ENCODE results near the gene QRFP.

QRFP gene

GRCh38 chr9:130882696-130883225 is 13.9 kb downstream of the QRFP start:
- no peak for TF ChIP-seq CTCF (IDR thresholded peaks at IDR 0.05; ENCODE audit: insufficient read depth, low read length, poor library complexity, severe bottlenecking)
- DNase-seq (ENCODE audit: extremely low read depth, insufficient read length), result no peak
- Histone ChIP-seq H3K4me3 (replicated peaks; ENCODE audit: low read depth, low read length) (no peak overlapping the region), H3K36me3 (ENCODE audit: control insufficient read depth, insufficient read depth, low read length) (peaks cover 47% of the 10 kb centered on the region), H3K27me3 (replicated peaks; ENCODE audit: control insufficient read depth, insufficient read depth, low read length) (no peaks in the 10 kb centered on the region)

- no peak for DNase-seq (ENCODE audit: extremely low read depth, insufficient read length)
- Histone ChIP-seq H3K27me3 (replicated peaks; ENCODE audit: control insufficient read depth, insufficient read depth, low read length) (no peaks in the 10 kb centered on the region), H3K4me3 (replicated peaks; ENCODE audit: low read depth, low read length) (no peak overlapping the region), H3K36me3 (ENCODE audit: control insufficient read depth, insufficient read depth, low read length) (peaks cover 41% of the 10 kb centered on the region)
- TF ChIP-seq CTCF (IDR thresholded peaks at IDR 0.05; ENCODE audit: insufficient read depth, low read length, poor library complexity, severe bottlenecking), result no peak
These were observed 15.1 kb downstream of the QRFP start for GRCh38 chr9:130881516-130881915.

GRCh38 chr9:130880599-130881220 is 15.9 kb downstream of the QRFP start:
- Histone ChIP-seq H3K4me3 (replicated peaks; ENCODE audit: low read depth, low read length) (no peak overlapping the region), H3K27me3 (replicated peaks; ENCODE audit: control insufficient read depth, insufficient read depth, low read length) (no peaks in the 10 kb centered on the region), H3K36me3 (ENCODE audit: control insufficient read depth, insufficient read depth, low read length) (peaks cover 36% of the 10 kb centered on the region)
- no peak for TF ChIP-seq CTCF (IDR thresholded peaks at IDR 0.05; ENCODE audit: insufficient read depth, low read length, poor library complexity, severe bottlenecking)
- no peak for DNase-seq (ENCODE audit: extremely low read depth, insufficient read length)

- Histone ChIP-seq H3K4me3 (replicated peaks; ENCODE audit: low read depth, low read length) (no peak overlapping the region), H3K36me3 (ENCODE audit: control insufficient read depth, insufficient read depth, low read length) (peaks cover 31% of the 10 kb centered on the region), H3K27me3 (replicated peaks; ENCODE audit: control insufficient read depth, insufficient read depth, low read length) (no peaks in the 10 kb centered on the region)
- no peak for DNase-seq (ENCODE audit: extremely low read depth, insufficient read length)
- TF ChIP-seq CTCF (IDR thresholded peaks at IDR 0.05; ENCODE audit: insufficient read depth, low read length, poor library complexity, severe bottlenecking), result no peak
These were observed 16.7 kb downstream of the QRFP start for GRCh38 chr9:130879863-130880411.

GRCh38 chr9:130878295-130878694 is 18.3 kb downstream of the QRFP start:
- peaks cover 29% of the 10 kb centered on the region for H3K36me3 ChIP-seq (ENCODE audit: control insufficient read depth, insufficient read depth, low read length)

More at GRCh38 chr9:130878295-130878694, 18.3 kb downstream of the QRFP start:
- DNase-seq (ENCODE audit: extremely low read depth, insufficient read length), result no peak
- no peak overlapping the region for H3K4me3 ChIP-seq (replicated peaks; ENCODE audit: low read depth, low read length)
- TF ChIP-seq CTCF (IDR thresholded peaks at IDR 0.05; ENCODE audit: insufficient read depth, low read length, poor library complexity, severe bottlenecking), result no peak
- no peaks in the 10 kb centered on the region for H3K27me3 ChIP-seq (replicated peaks; ENCODE audit: control insufficient read depth, insufficient read depth, low read length)
